Measurements from ENCODE around the gene FAIM2. TPM values are rescaled to one million over a fixed set of nuclear protein-coding genes. Genes with fewer than 3 reads are reported as not detected.

Gene FAIM2
- total and polyA plus RNA-seq, 9 of the 15 experiments (the other 6 are each of a cell fraction or from before 2014, with no cell fraction given): 0.01 to 0.10 TPM; not detected in 7

GRCh38 chr12:49828133-49829091 is 75.3 kb downstream of the FAIM2 start, which contains the start of gene NCKAP5L (continued):
- peak; percentile 4; the same call in 1 of the 2 replicates for TF ChIP-seq TCF3 (CRISPR knock-in tag; IDR thresholded peaks at IDR 0.05)
- TF ChIP-seq CTBP1 (IDR thresholded peaks at IDR 0.05; ENCODE audit: borderline replicate concordance): peak; percentile 68; the same call in 1 of the 2 replicates
- TF ChIP-seq ZNF274 (IDR thresholded peaks at IDR 0.05; ENCODE audit: borderline replicate concordance, low read depth, low read length): no peak
- TF ChIP-seq POLR2A (conservative IDR thresholded peaks at IDR 0.05): peak; percentile 86
- TF ChIP-seq ZBTB7A (IDR thresholded peaks at IDR 0.05; ENCODE audit: borderline replicate concordance, control insufficient read depth, low read depth, low read length): peak; percentile 68; the same call in 1 of the 2 replicates
- peak; percentile 86; the same call in 1 of the 2 replicates for TF ChIP-seq IRF1 (CRISPR knock-in tag; IDR thresholded peaks at IDR 0.05; ENCODE audit: borderline replicate concordance)
- TF ChIP-seq CREM (IDR thresholded peaks at IDR 0.05; ENCODE audit: low read depth): peak; percentile 52
- TF ChIP-seq USF1 (CRISPR knock-in tag; IDR thresholded peaks at IDR 0.05): peak; percentile 50; the same call in 1 of the 2 replicates
- peak; percentile 53 for TF ChIP-seq E2F8 (IDR thresholded peaks at IDR 0.05; ENCODE audit: low read depth, partially characterized antibody)
- peak; percentile 76; the same call in 1 of the 2 replicates for TF ChIP-seq HDAC2 (IDR thresholded peaks at IDR 0.05)
- TF ChIP-seq ZFP1 (CRISPR knock-in tag; IDR thresholded peaks at IDR 0.05): no peak
- TF ChIP-seq ZNF277 (CRISPR knock-in tag; IDR thresholded peaks at IDR 0.05; ENCODE audit: borderline replicate concordance): no peak
- peak; percentile 94 to 97 for TF ChIP-seq MNT (conservative IDR thresholded peaks at IDR 0.05)
- TF ChIP-seq SRSF1 (IDR thresholded peaks at IDR 0.05; ENCODE audit: low read depth, low read length): 0 out of 2 replicates have a peak, but pooled peaks have one; percentile 18
- TF ChIP-seq EP300 (IDR thresholded peaks at IDR 0.05; ENCODE audit: low read length): no peak; the same call in 1 of the 2 replicates
